ENCODE data around the gene RAB5A. TPM values are rescaled to one million over a fixed set of nuclear protein-coding genes. Genes with fewer than 3 reads are reported as not detected.

Gene RAB5A
- total RNA-seq, 1 experiment from 2014 or later: 97.1 TPM

DNA sequence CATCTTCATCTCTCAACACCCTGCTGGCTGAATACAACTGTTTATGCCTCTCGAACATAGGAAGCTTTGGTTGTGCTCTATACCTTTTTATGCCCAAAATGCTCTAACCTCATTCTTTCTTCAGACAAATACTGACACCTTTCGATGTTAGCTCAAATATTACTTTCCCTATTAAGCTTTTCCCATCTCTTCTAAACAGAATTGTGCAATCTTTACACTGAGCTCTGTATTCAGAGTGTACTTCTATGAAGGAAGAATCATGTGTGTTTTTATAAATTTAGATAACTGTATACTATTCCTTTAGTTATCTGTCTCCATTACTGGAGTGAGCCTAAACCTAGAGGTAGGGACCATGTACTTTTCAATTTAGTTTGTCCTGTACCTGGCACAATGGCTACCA, 14.5 kb upstream of the RAB5A start (continued):
- TF ChIP-seq, protein P1, sequence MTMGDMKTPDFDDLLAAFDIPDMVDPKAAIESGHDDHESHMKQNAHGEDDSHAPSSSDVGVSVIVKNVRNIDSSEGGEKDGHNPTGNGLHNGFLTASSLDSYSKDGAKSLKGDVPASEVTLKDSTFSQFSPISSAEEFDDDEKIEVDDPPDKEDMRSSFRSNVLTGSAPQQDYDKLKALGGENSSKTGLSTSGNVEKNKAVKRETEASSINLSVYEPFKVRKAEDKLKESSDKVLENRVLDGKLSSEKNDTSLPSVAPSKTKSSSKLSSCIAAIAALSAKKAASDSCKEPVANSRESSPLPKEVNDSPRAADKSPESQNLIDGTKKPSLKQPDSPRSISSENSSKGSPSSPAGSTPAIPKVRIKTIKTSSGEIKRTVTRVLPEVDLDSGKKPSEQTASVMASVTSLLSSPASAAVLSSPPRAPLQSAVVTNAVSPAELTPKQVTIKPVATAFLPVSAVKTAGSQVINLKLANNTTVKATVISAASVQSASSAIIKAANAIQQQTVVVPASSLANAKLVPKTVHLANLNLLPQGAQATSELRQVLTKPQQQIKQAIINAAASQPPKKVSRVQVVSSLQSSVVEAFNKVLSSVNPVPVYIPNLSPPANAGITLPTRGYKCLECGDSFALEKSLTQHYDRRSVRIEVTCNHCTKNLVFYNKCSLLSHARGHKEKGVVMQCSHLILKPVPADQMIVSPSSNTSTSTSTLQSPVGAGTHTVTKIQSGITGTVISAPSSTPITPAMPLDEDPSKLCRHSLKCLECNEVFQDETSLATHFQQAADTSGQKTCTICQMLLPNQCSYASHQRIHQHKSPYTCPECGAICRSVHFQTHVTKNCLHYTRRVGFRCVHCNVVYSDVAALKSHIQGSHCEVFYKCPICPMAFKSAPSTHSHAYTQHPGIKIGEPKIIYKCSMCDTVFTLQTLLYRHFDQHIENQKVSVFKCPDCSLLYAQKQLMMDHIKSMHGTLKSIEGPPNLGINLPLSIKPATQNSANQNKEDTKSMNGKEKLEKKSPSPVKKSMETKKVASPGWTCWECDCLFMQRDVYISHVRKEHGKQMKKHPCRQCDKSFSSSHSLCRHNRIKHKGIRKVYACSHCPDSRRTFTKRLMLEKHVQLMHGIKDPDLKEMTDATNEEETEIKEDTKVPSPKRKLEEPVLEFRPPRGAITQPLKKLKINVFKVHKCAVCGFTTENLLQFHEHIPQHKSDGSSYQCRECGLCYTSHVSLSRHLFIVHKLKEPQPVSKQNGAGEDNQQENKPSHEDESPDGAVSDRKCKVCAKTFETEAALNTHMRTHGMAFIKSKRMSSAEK (CRISPR knock-in tag; IDR thresholded peaks at IDR 0.05; ENCODE audit: borderline replicate concordance): no peak
- TF ChIP-seq ZNF138 (CRISPR knock-in tag; conservative IDR thresholded peaks at IDR 0.05) (no peak), ZNF396 (CRISPR knock-in tag; IDR thresholded peaks at IDR 0.05; ENCODE audit: borderline replicate concordance) (no peak), TCF7 (CRISPR knock-in tag; IDR thresholded peaks at IDR 0.05; ENCODE audit: low read depth) (no peak)
- TF ChIP-seq, protein P2, sequence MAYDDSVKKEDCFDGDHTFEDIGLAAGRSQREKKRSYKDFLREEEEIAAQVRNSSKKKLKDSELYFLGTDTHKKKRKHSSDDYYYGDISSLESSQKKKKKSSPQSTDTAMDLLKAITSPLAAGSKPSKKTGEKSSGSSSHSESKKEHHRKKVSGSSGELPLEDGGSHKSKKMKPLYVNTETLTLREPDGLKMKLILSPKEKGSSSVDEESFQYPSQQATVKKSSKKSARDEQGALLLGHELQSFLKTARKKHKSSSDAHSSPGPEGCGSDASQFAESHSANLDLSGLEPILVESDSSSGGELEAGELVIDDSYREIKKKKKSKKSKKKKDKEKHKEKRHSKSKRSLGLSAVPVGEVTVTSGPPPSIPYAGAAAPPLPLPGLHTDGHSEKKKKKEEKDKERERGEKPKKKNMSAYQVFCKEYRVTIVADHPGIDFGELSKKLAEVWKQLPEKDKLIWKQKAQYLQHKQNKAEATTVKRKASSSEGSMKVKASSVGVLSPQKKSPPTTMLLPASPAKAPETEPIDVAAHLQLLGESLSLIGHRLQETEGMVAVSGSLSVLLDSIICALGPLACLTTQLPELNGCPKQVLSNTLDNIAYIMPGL (CRISPR knock-in tag; IDR thresholded peaks at IDR 0.05): no peak

DNA sequence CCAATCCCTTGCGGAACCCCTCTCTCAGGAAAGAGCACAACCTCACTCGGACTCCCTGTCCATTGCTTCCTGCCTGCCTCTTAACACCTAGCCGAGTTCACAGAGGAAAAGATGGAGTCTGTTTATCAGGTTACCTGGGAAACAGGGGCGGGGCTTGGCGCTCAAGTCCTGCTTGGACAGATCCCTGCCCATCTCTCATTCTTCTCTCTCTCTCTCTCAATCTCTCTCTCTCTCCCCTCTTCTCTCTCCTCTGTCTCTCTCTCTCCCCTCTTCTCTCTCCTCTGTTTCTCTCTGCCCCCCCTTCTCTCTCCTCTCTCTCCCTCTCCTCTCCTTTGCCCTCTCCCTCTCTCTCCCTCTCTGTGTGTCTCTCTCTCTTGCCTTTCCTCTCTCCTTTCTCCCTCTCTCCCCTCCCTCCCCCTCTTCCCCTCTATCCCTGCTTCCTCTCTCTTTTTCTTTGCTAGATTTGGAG, 12.8 kb upstream of the RAB5A start, which contains the start of gene EFHB:
TSS of gene EFHB (minus strand) at position 120 of the 469 bp plus-strand sequence. CDS start 199 bp downstream, outside the sequence.
- H3K36me3 Mint-ChIP-seq: no peaks in the 10 kb centered on the region
- TF ChIP-seq, protein P3, sequence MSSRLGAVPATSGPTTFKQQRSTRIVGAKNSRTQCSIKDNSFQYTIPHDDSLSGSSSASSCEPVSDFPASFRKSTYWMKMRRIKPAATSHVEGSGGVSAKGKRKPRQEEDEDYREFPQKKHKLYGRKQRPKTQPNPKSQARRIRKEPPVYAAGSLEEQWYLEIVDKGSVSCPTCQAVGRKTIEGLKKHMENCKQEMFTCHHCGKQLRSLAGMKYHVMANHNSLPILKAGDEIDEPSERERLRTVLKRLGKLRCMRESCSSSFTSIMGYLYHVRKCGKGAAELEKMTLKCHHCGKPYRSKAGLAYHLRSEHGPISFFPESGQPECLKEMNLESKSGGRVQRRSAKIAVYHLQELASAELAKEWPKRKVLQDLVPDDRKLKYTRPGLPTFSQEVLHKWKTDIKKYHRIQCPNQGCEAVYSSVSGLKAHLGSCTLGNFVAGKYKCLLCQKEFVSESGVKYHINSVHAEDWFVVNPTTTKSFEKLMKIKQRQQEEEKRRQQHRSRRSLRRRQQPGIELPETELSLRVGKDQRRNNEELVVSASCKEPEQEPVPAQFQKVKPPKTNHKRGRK (CRISPR knock-in tag; IDR thresholded peaks at IDR 0.05; ENCODE audit: borderline replicate concordance): 0 out of 2 replicates have a peak, but pooled peaks have one; percentile 59
- TF ChIP-seq, protein P4, sequence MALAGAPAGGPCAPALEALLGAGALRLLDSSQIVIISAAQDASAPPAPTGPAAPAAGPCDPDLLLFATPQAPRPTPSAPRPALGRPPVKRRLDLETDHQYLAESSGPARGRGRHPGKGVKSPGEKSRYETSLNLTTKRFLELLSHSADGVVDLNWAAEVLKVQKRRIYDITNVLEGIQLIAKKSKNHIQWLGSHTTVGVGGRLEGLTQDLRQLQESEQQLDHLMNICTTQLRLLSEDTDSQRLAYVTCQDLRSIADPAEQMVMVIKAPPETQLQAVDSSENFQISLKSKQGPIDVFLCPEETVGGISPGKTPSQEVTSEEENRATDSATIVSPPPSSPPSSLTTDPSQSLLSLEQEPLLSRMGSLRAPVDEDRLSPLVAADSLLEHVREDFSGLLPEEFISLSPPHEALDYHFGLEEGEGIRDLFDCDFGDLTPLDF (CRISPR knock-in tag; IDR thresholded peaks at IDR 0.05): no peak
- H3K27me3 Mint-ChIP-seq (ENCODE audit: low read depth): no peaks in the 10 kb centered on the region; the same call in 1 of the 2 replicates
- peaks cover 17% of the 10 kb centered on the region for H3K4me1 Mint-ChIP-seq
- no peaks in the 10 kb centered on the region for H3K9me3 Mint-ChIP-seq
- peak within 1 kb of the TSS; percentile 79 for H3K27ac Mint-ChIP-seq
- ChIA-PET POLR2A (no interaction called here), CTCF (no interaction called here)
- DNase-seq (ENCODE audit: low spot score) (peak; percentile 82), ATAC-seq (peak; percentile 96)
- peak within 1 kb of the TSS; percentile 58 for H3K4me3 Mint-ChIP-seq

DNA sequence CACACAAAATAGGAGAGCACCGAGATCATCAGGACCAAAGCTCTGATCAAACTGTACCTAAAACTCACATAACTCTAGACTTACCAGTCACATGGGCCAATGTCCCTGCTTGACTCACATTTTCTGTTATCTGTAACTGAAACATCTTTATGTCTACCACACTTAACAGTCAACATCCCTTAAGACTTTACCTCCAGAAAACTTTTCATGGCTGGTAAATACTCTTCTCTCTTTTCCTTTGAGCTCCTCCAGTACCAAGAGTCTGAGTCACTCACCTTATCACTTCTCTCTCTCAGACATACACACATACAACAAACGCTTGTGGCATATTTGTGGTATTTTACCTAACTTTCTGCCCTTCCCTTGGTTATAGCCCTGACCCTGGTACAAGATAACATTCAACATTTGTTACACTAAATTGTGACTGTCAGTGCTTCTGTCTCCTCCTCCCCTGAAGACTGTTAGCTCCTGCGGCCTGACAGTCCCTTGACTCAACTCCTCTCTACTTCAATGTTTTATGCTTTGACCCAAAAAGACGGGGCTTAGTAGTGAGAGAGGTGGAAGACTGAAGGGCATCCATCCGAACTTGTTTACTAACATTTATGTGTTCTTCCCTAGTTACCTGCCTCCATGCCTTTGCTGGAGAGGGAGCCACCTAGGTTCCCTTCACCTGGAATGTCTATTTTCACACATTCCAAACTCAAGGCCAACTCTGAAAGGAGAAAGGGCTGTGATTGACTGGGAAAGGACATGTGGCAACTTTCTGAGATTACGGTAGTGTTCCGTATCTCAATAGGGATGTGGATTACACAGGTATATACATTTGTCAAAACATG, 9.2 kb upstream of the RAB5A start:
- peaks cover 17% of the 10 kb centered on the region for H3K4me1 Mint-ChIP-seq
- no peak for TF ChIP-seq EMX1 (CRISPR knock-in tag; IDR thresholded peaks at IDR 0.05)
- no peak for TF ChIP-seq ZNF263 (CRISPR knock-in tag; IDR thresholded peaks at IDR 0.05; ENCODE audit: low read depth)
- TF ChIP-seq, protein P5, sequence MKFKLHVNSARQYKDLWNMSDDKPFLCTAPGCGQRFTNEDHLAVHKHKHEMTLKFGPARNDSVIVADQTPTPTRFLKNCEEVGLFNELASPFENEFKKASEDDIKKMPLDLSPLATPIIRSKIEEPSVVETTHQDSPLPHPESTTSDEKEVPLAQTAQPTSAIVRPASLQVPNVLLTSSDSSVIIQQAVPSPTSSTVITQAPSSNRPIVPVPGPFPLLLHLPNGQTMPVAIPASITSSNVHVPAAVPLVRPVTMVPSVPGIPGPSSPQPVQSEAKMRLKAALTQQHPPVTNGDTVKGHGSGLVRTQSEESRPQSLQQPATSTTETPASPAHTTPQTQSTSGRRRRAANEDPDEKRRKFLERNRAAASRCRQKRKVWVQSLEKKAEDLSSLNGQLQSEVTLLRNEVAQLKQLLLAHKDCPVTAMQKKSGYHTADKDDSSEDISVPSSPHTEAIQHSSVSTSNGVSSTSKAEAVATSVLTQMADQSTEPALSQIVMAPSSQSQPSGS (CRISPR knock-in tag; IDR thresholded peaks at IDR 0.05; ENCODE audit: borderline replicate concordance, low read depth): no peak
- TF ChIP-seq PRRX2 (CRISPR knock-in tag; IDR thresholded peaks at IDR 0.05): no peak
- no peak for TF ChIP-seq SMAD3 (CRISPR knock-in tag; IDR thresholded peaks at IDR 0.05; ENCODE audit: borderline replicate concordance)
- no peak for TF ChIP-seq ZNF317 (CRISPR knock-in tag; IDR thresholded peaks at IDR 0.05; ENCODE audit: borderline replicate concordance, low read depth)
- no peak for TF ChIP-seq SP1 (CRISPR knock-in tag; conservative IDR thresholded peaks at IDR 0.05)
- TF ChIP-seq, protein P6, sequence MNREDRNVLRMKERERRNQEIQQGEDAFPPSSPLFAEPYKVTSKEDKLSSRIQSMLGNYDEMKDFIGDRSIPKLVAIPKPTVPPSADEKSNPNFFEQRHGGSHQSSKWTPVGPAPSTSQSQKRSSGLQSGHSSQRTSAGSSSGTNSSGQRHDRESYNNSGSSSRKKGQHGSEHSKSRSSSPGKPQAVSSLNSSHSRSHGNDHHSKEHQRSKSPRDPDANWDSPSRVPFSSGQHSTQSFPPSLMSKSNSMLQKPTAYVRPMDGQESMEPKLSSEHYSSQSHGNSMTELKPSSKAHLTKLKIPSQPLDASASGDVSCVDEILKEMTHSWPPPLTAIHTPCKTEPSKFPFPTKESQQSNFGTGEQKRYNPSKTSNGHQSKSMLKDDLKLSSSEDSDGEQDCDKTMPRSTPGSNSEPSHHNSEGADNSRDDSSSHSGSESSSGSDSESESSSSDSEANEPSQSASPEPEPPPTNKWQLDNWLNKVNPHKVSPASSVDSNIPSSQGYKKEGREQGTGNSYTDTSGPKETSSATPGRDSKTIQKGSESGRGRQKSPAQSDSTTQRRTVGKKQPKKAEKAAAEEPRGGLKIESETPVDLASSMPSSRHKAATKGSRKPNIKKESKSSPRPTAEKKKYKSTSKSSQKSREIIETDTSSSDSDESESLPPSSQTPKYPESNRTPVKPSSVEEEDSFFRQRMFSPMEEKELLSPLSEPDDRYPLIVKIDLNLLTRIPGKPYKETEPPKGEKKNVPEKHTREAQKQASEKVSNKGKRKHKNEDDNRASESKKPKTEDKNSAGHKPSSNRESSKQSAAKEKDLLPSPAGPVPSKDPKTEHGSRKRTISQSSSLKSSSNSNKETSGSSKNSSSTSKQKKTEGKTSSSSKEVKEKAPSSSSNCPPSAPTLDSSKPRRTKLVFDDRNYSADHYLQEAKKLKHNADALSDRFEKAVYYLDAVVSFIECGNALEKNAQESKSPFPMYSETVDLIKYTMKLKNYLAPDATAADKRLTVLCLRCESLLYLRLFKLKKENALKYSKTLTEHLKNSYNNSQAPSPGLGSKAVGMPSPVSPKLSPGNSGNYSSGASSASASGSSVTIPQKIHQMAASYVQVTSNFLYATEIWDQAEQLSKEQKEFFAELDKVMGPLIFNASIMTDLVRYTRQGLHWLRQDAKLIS (CRISPR knock-in tag; IDR thresholded peaks at IDR 0.05; ENCODE audit: borderline replicate concordance): no peak
- peak overlapping the region; percentile 36; the same call in 1 of the 2 replicates for H3K27ac Mint-ChIP-seq
- ChIA-PET POLR2A (no interaction called here), CTCF (no interaction called here)
- H3K4me3 Mint-ChIP-seq: no peak overlapping the region
- no peaks in the 10 kb centered on the region for H3K36me3 Mint-ChIP-seq
- peaks cover 12% of the 10 kb centered on the region for H3K9me3 Mint-ChIP-seq
- peaks cover 4% of the 10 kb centered on the region; the same call in 1 of the 2 replicates for H3K27me3 Mint-ChIP-seq (ENCODE audit: low read depth)
- DNase-seq (ENCODE audit: low spot score) (no peak), ATAC-seq (no peak)
